PC-9 (cell line): ENCODE data around the gene AIFM2.

ENCODE experiments used
- CTCF ChIP-seq: fragments of 200-600 bp; sonication (generic); conservative IDR thresholded peaks from 2 replicates; pipeline ENCODE4 v1.6.1; 2017; ENCODE audit warnings: mixed run types, antibody characterized with exemption, mild to moderate bottlenecking, moderate library complexity
- EZH2 ChIP-seq: fragments of 200-600 bp; sonication (generic); IDR thresholded peaks from 2 replicates; pipeline ENCODE4 v1.8.0; 2017; ENCODE audit warnings: antibody characterized with exemption, low read depth

DNA sequence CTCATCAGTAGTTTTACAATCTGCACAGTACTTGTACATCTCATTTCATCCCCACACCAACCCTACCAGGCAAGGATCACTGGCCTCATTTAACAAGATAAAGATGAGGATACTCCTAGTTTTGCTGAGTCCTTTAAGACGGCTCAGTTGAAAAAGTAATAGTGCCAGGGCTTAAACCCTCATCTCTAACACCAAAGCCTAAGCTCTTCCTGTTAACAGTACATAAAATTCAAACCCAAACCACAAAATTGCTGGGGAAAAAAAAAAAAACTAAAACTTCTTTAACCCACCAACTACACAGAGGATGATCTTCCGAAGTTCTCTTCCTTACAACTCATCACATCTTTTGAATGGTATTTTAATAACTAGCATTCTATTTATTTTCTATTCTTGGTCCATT is 36.4 kb upstream of the AIFM2 start:
- no peak for TF ChIP-seq CTCF
- TF ChIP-seq EZH2: no peak
